ENCODE measurements around the gene SYTL3. TPM values are rescaled to one million over a fixed set of nuclear protein-coding genes. Genes with fewer than 3 reads are reported as not detected.
A peak's percentile ranks its signal among the peaks of the same experiment; 100 is the strongest.

The SYTL3 gene
- total RNA-seq, 1 donor from 2014 or later: 6.0 TPM

GRCh38 chr6:158708239-158708638, 58.4 kb downstream of the SYTL3 start:
- POLR2A ChIA-PET: interaction anchor here (0.7 to 3.2 kb wide), 9 partner anchors 9 to 265 kb away, joined by 3 to 28 read pairs (median 4); partner anchors contain the start of gene EZR
- intact Hi-C loops (cut with micrococcal nuclease): no loop called here

GRCh38 chr6:158709809-158710208, 60.0 kb downstream of the SYTL3 start:
- no peaks in the 10 kb centered on the region for H3K27me3 Mint-ChIP-seq
- ChIA-PET CTCF (interaction anchor here (1.2 kb wide), 1 partner anchor 9 kb away, joined by 3 read pairs; no protein-coding TSS in a partner anchor), POLR2A (interaction anchor here (0.6 to 1.2 kb wide), 4 partner anchors 89 to 308 kb away, joined by 3 to 5 read pairs (median 4); no protein-coding TSS in a partner anchor)
- H3K4me1 Mint-ChIP-seq: peaks cover 27% of the 10 kb centered on the region
- peaks cover 2% of the 10 kb centered on the region for H3K36me3 Mint-ChIP-seq (ENCODE audit: low read depth)
- DNase-seq: no peak
- H3K9me3 Mint-ChIP-seq: no peaks in the 10 kb centered on the region
- intact Hi-C loops (cut with micrococcal nuclease): no loop called here
- TF ChIP-seq CTCF (IDR thresholded peaks at IDR 0.05): no peak
- no peak overlapping the region for H3K27ac Mint-ChIP-seq
- H3K4me3 Mint-ChIP-seq: no peak overlapping the region
- no peak for ATAC-seq (ENCODE audit: low read depth)

More at GRCh38 chr6:158708239-158708638, 58.4 kb downstream of the SYTL3 start:
- TF ChIP-seq CTCF (IDR thresholded peaks at IDR 0.05): no peak
- Mint-ChIP-seq H3K27ac (no peak overlapping the region), H3K36me3 (ENCODE audit: low read depth) (no peaks in the 10 kb centered on the region), H3K27me3 (no peaks in the 10 kb centered on the region), H3K4me3 (no peak overlapping the region), H3K9me3 (no peaks in the 10 kb centered on the region), H3K4me1 (peaks cover 29% of the 10 kb centered on the region)
- DNase-seq: no peak
- ATAC-seq (ENCODE audit: low read depth): no peak
- CTCF ChIA-PET: interaction anchor here (1.2 to 2.5 kb wide), 3 partner anchors 8 to 426 kb away, joined by 3 to 11 read pairs (median 6); no protein-coding TSS in a partner anchor

GRCh38 chr6:158711264-158711663, 61.4 kb downstream of the SYTL3 start:
- no peak for DNase-seq
- POLR2A ChIA-PET: interaction anchor here (1.3 kb wide), 1 partner anchor 10 kb away, joined by 4 read pairs; no protein-coding TSS in a partner anchor
- H3K27me3 Mint-ChIP-seq: no peaks in the 10 kb centered on the region
- H3K36me3 Mint-ChIP-seq (ENCODE audit: low read depth): peaks cover 2% of the 10 kb centered on the region
- CTCF ChIA-PET: no interaction called here
- intact Hi-C loops (cut with micrococcal nuclease): no loop called here
- no peaks in the 10 kb centered on the region for H3K9me3 Mint-ChIP-seq
- no peak for TF ChIP-seq CTCF (IDR thresholded peaks at IDR 0.05)
- H3K4me3 Mint-ChIP-seq: no peak overlapping the region
- H3K27ac Mint-ChIP-seq: no peak overlapping the region
- peaks cover 39% of the 10 kb centered on the region for H3K4me1 Mint-ChIP-seq
- no peak for ATAC-seq (ENCODE audit: low read depth)

- no peak for TF ChIP-seq CTCF (IDR thresholded peaks at IDR 0.05)
- Mint-ChIP-seq H3K9me3 (no peaks in the 10 kb centered on the region), H3K4me1 (peaks cover 49% of the 10 kb centered on the region), H3K27ac (peak overlapping the region; percentile 59), H3K4me3 (no peak overlapping the region), H3K27me3 (no peaks in the 10 kb centered on the region), H3K36me3 (ENCODE audit: low read depth) (peaks cover 2% of the 10 kb centered on the region)
- DNase-seq (no peak), ATAC-seq (ENCODE audit: low read depth) (no peak)
- CTCF ChIA-PET: no interaction called here
- POLR2A ChIA-PET: no interaction called here
- intact Hi-C loops (cut with micrococcal nuclease): no loop called here
These were observed 63.6 kb downstream of the SYTL3 start for GRCh38 chr6:158713469-158713868.

GRCh38 chr6:158714706-158715105, 64.9 kb downstream of the SYTL3 start:
- H3K4me1 Mint-ChIP-seq: peaks cover 59% of the 10 kb centered on the region

More at GRCh38 chr6:158714706-158715105, 64.9 kb downstream of the SYTL3 start:
- no peak for ATAC-seq (ENCODE audit: low read depth)
- no peak for TF ChIP-seq CTCF (IDR thresholded peaks at IDR 0.05)
- Mint-ChIP-seq H3K27me3 (no peaks in the 10 kb centered on the region), H3K36me3 (ENCODE audit: low read depth) (peaks cover 2% of the 10 kb centered on the region), H3K4me3 (no peak overlapping the region), H3K9me3 (no peaks in the 10 kb centered on the region), H3K27ac (peak overlapping the region; percentile 97)
- ChIA-PET POLR2A (interaction anchor here (0.8 to 4.5 kb wide), 26 partner anchors 7 to 379 kb away, joined by 3 to 92 read pairs (median 8); partner anchors contain the start of genes EZR and SYTL3), CTCF (interaction anchor here (1.3 to 2.9 kb wide), 3 partner anchors 8 to 23 kb away, joined by 3 to 11 read pairs (median 5); no protein-coding TSS in a partner anchor)
- DNase-seq: no peak
- intact Hi-C loops (cut with micrococcal nuclease): loop anchor here (1.0 to 5.0 kb wide), 4 partner anchors 10 to 1263 kb away; no protein-coding TSS in a partner anchor

All from activated B cell treated with CpG ODN at 0.5 μM for 24 hours (primary cell).